NK-92 (cell line): ENCODE measurements around the gene SNTG2.

Source experiments
- DNase-seq: peaks from one replicate; lab custom pipeline; 2025; ENCODE audit not compliant: unreplicated experiment; lab: John Stamatoyannopoulos, UW

SNTG2 gene

GRCh38 chr2:1268034-1268433 is 317.4 kb downstream of the SNTG2 start:
- no peak for DNase-seq

GRCh38 chr2:1269812-1270211 is 319.2 kb downstream of the SNTG2 start:
- DNase-seq = no peak

DNA sequence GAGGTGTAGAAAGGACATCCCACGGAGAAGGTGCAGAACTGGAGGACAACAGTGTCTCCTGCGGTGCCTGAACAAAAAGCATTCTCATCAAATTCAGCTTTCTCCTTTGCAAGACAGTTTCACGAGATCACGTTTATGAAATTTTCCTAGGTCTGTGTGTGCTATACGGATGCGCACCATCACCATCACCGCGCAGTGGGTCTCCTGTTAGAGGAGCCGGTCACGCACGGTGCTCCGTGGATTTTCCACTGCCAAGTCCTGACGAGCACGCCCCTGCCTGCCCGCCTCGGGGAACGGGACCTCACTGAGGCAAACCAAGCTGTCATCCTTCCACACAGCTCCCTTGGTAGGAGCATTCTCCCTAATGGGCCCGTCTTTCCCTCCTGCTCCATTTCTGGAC is 322.2 kb downstream of the SNTG2 start:
- no peak for DNase-seq

GRCh38 chr2:1277634-1278033 is 327.0 kb downstream of the SNTG2 start:
- no peak for DNase-seq

DNA sequence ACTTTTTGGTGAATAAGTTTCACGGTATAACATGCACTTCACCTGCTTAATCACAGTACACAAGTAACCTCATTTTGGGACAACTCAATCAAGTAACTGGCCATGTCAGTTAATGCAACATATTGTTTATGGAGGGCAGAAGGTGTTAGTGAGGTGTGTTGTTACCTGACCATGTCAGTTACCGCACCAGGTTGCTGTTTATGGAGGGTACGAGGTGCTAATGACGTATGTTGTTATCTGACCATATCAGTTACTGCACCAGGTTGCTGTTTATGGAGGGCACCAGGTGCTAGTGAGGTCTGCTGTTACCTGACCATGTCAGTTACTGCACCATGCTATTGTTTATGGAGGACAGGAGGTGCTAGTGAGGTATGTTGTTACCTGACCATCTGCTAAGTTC is 327.5 kb downstream of the SNTG2 start:
- no peak for DNase-seq

DNA sequence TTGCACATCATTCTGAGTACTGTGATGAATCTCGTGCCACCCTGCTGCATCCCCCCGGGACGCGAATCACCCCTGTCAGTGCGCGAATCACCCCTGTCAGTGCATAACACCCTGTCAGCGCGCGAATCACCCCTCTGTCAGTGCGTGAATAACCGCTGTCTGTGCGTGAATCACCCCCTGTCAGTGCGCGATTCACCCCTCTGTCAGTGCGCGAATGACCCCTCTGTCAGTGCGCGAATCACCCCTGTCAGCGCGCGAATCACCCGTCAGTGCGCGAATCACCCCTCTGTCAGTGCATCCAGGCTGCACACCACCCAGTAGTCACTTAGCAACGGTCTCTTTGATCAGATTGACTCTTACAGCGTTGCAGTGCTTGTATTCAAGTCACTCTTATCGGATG is 328.2 kb downstream of the SNTG2 start:
- DNase-seq = no peak

DNA sequence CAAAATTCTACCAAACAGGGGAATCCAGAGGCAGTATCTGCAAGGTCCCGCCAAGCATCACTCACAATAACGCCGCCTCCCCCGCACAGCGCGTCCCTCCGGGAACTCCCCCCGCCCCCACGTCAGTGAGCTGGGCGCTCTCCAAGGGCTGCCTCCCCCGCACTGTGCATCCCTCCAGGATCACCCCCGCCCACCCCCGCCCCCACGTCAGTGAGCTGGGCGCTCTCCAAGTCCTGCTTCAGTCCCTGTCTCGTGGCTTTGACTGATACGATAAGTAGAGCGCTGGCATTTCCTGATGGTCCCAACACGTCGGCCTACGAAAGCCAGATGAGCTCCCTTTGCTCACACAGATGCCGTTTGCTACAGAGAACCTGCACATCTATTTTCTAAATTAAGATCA is 331.9 kb downstream of the SNTG2 start:
- no peak for DNase-seq

DNA sequence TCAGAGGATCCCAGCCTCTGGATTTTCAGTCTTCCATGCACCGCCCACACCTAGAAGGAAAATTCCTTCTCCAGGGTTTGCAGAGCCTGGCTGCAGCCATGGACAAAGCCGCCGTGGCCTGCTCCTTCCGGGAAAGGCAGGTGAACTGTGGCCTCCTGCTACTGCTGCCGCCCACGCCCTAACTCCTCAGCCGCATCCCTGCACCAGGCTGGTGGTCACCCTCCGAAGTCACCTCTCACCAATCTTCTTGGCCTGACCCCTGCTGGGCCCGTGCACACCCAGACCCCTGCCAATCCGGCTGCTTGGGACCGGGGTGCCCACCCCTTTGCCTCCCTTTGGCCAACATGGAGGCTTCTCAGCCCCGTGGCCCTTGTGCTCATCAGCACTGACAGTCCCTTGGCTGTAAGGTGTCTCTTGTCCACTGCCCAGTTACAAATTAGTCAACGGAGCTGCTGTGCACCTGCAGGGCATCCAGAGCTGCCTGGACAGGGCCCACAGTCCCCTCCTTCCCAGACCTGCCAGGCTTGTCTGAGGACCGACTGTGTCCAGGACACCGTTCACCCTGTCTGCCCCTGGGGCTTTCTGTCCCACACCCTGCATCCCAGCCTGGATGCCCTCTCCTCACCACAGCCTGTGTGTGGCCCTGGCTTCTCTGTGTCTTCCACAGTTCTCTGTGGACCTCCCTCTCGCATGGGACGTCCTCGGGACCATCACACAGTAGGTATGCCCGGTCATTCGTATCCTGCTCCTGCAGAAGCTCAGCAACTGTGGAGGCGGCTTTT is 332.6 kb downstream of the SNTG2 start:
- no peak for DNase-seq

- DNase-seq = no peak
Measured at GRCh38 chr2:1283871-1284270, 333.2 kb downstream of the SNTG2 start.

- DNase-seq = no peak
Measured at GRCh38 chr2:1286929-1287328, 336.3 kb downstream of the SNTG2 start.

GRCh38 chr2:1287427-1287826 is 336.8 kb downstream of the SNTG2 start:
- DNase-seq = no peak

DNA sequence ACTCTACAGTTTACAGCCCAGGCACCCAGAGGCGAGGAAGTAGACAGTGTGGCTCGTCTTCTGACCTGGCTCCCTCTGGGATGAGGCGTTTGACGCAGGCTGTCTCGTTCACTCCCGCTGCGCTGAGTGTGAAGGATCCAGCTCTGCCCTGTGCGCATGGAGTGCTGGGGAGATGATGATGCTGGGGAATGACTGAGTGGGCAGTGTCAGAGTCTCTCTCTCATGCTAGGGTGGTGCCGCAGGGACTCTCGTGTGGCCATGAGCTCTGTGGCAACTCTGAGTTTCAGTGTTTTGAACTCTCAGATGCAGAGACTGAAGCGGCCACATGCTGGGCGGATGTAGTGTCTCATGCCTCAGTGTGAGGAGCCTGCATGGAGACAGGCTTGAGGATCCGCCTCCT is 344.3 kb downstream of the SNTG2 start:
- DNase-seq = no peak

DNA sequence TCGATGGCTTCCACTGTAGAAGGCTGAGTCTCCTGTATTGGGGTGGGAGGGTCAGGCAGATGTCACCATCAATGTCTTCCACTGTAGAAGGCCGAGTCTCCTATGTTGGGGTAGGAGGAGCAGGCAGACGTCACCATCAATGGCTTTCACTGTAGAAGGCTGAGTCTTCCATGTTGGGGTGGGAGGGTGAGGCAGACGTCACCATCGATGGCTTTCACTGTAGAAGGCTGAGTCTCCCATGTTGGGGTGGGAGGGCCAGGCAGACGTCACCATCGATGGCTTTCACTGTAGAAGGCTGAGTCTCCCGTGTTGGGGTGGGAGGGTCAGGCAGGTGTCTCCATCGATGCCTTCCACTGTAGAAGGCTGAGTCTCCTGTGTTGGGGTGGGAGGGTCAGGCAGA is 345.1 kb downstream of the SNTG2 start:
- DNase-seq = no peak

GRCh38 chr2:1297372-1298159 is 346.9 kb downstream of the SNTG2 start:
- DNase-seq = no peak

- no peak for DNase-seq
Measured at GRCh38 chr2:1299043-1299442, 348.4 kb downstream of the SNTG2 start.

- DNase-seq = no peak
Measured at GRCh38 chr2:1300284-1300683, 349.6 kb downstream of the SNTG2 start.

DNA sequence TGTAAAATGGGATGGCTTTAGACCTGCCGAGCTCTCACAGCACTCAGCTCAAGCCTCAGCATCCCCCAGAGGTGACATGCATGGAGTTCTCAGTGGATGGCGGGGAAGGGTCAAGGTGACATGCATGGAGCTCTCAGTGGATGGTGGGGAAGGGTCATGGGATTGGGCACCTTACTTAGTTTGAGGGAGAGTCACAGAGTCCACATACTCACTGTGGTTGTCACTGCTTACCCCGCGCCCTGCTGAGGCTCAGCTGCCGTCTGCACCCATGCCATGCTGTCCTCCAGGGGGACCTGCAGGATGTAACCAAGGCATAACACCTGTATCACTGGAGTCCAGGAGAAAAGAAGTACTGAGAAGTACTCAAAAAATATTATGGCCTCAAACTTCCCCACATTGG is 350.4 kb downstream of the SNTG2 start:
- no peak for DNase-seq

DNA sequence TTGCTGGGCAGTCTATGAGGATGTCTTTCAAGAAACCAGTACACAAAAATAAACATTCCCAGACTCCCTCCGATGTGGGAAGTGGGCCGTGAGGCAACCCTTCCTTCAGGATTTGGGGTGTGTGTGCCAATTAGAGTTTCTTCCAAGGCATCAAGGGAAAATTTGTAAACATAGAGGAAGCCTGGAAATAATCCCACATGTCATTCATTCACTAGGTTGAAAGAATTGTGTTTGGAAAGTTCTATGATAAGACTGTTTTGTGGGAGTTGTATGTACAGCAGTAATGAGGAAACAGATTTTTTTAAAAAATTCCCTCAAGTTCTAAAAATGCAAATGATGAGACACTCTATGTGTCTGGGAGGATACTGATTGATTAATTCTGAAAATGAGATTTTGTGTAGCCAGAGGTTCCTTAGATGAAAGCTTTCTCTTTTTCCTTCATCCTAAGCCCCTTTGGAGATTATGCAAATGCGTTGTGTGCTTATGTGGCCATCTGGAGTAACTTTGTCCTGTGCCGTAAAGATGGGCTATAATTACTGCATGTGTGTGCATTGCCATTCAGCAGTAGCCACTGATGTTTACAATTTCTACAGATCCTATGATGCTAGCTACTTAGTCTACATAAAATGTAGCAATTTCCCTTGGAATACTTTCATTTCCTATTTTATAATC is 354.8 kb downstream of the SNTG2 start:
- DNase-seq = no peak

GRCh38 chr2:1306014-1306686 is 355.5 kb downstream of the SNTG2 start:
- no peak for DNase-seq

- DNase-seq = no peak
Measured at GRCh38 chr2:1306687-1307516, 356.3 kb downstream of the SNTG2 start.

GRCh38 chr2:1307670-1308069 is 357.0 kb downstream of the SNTG2 start:
- no peak for DNase-seq
